Skin epidermis (tissue), 12 donors: ENCODE results near the gene KCTD13.
"Not testable (repeated sequence)": the region's sequence is repeated elsewhere in the genome, so short reads cannot be mapped to it uniquely, and the experiment has no call there.

Source experiments
- H3K27ac ChIP-seq, 21 experiments: fragments of 200-600 bp; sonication (generic) in 11 of 21; one replicate each; pipeline ENCODE4 v1.5.0; 2020; ENCODE audit warnings: mild to moderate bottlenecking in 3 of 21, inconsistent platforms in 2 of 21, moderate library complexity in 2 of 21
- H3K4me3 ChIP-seq, 7 experiments: fragments of 200-600 bp; sonication (generic) in 2 of 7; one replicate each; pipeline ENCODE4 v1.5.0; 2020; ENCODE audit warnings: inconsistent platforms in 2 of 7, mild to moderate bottlenecking in 2 of 7, moderate library complexity in 1 of 7

KCTD13 gene

DNA sequence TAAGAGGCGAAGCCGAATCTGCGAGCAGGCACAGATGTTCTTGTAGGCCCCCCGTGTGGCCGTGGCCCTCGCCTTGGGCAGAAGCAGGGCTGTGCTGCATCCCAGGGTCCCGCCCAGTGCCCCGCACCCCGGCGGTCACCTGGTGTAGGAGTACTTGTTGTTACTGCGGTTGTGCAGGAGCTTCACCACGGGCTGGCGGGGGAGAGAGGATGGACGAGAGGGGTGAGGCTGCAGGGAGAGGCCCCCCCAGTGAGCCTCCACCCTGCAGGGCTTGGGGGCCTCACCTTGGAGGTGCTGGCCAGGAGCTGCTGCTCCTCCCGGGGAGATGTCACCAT, 14.4 kb downstream of the KCTD13 start:
- Histone ChIP-seq H3K27ac (no peak overlapping the region), H3K4me3 (no peak overlapping the region)

DNA sequence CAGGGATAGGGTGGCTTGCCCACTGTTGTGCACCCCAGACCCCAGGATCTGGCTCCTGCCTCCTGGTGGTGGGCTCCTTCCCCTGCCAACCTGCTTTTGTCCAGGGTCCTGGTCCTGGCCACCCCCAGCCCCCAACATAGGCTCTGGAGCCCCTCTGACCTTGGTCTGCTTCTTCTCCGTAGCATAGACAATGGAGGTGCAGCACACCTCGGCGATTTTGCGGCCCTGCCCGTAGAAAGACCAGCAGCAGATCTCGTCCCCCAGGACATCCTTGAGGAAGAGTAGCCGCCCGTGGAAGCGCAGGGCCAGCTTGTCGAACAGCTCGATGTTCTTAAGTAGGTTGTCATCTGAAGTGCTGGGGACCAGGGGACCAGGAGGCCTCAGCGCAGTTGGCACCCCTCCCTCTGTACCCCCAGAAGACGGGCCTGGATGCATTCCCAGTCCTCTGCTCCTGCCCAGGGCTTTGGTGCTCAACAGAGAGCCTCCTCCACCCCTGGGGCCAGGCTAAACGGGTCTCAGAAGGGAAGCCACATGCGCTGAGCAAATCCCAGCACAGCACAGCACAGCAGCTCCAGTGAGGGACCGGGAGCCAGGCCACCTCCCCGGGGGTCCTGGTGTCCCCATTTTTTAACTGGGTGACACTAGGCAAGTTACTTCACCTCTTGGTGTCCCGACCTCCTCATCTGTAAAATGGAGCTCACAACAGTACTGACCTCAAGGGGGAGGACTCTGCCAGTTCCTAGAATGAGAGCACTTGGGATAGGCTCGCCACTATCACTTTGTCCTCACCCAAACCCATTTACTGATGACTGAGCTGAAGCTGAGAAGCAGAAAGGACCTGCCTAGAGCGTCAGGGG, 15.0 kb downstream of the KCTD13 start:
- H3K27ac ChIP-seq, result no peak overlapping the region
- H3K4me3 ChIP-seq, result no peak overlapping the region

DNA sequence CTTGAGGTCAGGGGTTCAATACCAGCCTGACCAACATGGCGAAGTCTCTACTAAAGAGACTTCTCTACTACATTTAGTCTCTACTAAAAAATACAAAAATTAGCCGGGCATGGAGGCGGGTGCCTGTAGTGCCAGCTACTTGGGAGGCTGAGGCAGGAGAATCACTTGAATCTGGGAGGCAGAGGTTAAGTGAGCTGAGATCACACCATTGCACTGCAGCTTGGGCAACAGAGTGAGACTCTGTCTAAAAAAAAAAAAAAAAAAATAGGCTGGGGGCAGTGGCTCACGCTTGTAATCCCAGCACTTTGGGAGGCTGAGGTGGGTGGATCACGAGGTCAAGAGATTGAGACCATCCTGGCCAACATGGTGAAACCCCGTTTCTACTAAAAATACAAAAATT, 16.2 kb downstream of the KCTD13 start:
- not testable (repeated sequence) for H3K27ac ChIP-seq

DNA sequence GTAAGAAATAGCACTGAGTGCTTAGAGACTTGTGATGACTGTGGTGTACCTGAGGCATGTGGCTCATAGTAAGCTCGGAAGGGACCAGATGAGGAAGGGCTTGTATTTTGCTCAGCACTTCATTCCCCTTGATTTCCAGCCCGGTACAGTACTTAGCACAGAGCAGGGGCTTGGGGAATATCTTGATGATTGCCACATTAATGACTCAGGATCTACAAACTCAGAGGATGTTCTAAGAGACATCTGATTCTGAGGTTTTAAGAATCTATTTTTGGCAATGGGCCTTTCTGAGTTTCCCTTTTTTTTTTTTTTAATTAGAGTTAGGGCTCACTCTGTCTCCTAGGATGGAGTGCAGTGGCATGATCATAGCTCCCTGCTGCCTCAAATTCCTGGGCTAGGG, 16.6 kb downstream of the KCTD13 start:
- no peak overlapping the region for H3K4me3 ChIP-seq
- H3K27ac ChIP-seq, result no peak overlapping the region

More for the DNA sequence above, 16.2 kb downstream of the KCTD13 start:
- H3K4me3 ChIP-seq, result not testable (repeated sequence)

DNA sequence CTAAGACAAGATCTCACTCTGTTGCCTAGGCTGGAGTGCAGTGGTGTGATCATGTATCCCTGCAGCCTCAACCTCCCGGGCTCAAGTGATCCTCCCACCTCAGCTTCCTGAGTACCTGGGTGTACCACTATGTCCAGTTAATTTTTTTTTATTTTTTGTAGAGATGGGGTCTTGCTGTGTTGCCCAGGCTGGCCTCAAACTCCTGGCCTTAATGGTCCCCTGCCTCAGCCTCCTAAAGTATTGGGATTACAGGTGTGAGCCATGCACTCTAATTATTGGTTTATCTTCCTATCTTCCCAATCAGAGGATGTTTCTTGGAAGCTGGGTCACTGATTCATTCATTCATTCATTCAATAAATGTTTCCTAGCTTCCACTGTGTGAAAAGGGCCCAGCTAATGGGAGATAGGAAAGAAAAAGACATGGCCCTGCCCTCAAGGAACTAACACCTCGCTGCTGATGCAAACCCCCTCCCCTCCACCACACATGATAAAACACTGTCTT, 17.3 kb downstream of the KCTD13 start:
- H3K4me3 ChIP-seq, result no peak overlapping the region

DNA sequence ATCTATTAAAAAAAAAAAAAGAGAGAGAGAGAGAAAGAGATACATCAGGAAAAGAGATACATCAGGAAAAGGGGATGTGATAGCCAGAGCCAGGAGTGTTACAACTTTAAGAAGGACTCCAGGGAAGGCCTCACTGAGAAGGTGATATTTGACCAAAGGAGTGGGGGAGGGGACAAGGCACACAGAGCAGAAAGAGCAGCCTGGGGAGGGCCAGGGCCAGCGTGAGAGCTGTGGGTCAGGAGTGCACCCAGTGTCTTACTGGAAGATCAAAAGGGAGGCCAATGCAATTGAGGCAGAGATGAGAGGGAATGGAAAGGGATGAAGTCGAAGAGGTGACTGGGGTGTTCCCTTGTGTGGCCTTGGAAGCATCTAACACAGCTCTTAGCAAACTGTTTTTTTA, 18.1 kb downstream of the KCTD13 start:
- Histone ChIP-seq H3K27ac (no peak overlapping the region), H3K4me3 (no peak overlapping the region)

More for the DNA sequence above, 17.3 kb downstream of the KCTD13 start:
- H3K27ac ChIP-seq, result no peak overlapping the region

DNA sequence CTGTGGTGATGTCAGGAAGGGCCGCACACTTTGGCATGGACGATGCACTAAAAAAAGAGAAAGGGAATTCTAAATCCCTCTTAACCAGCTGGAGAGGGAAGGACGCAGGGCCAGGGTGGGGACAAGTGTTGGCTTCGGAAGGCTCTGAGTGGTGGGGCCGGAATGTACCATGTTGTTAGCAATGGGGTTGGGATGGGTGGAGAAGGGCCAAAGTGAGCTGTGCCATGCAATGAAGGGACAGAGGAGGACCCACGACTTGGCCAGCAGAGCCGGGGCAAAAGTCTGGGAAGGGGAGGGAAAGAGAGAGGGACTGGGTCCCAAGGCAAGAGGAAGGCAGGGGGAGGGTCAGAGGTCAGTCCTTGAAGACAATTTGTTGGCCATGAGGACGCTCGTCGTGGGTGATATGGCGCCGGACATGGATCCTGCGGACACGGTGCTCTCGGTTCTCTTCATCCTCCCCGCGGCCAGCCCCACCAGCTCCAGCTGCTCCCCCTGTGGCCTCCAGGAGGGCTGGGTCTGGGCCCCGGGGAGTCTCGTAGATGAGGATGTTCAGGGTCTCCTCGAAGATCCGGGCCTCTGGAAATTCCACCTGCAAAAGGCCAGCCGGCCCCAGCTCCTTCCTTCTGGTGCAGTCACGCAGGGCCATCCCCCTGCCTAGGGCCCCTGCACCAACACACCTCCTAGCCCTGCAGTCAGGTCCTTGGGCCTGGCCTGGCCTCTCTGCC, 19.3 kb downstream of the KCTD13 start:
- H3K27ac ChIP-seq, result no peak overlapping the region
- no peak overlapping the region for H3K4me3 ChIP-seq

DNA sequence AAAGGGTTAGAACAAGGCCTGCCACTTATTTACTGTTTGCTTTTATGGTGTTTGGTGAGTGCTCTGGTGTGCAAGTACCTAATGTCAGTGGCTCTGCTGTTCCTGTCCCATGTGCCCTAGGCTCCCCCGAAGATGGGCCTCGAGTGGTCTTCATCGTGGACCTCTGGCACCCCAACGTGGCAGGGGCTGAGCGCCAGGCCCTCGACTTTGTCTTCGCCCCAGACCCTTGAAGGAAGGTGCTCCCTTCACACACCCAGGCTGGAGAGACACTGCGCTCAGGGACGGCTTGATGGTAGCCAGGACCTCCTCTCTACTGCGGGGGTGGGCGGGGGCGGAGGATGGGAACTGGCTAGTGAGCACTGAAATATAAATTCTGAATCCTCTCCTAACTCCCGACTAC, 20.4 kb downstream of the KCTD13 start:
- no peak overlapping the region for H3K4me3 ChIP-seq
- H3K27ac ChIP-seq, result no peak overlapping the region

DNA sequence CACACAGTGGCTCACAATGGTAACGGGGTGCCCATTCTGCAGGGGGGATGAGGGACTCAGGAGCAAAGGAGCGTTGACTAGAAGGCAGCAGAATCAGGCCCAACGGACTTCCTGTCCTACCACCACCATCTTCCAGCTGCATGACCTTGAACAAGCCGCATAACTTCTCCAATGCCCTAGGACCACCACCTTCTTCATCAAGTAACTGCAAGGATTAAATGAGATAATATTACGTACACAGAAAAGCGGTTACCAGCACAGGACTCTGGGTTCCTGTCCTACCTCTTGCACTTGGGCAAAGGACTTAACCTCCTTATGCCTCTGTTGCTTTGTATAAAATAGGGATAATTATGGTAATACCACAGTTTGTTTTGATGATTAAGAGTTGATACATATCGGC, 21.1 kb downstream of the KCTD13 start:
- H3K27ac ChIP-seq, result no peak overlapping the region
- H3K4me3 ChIP-seq, result no peak overlapping the region

DNA sequence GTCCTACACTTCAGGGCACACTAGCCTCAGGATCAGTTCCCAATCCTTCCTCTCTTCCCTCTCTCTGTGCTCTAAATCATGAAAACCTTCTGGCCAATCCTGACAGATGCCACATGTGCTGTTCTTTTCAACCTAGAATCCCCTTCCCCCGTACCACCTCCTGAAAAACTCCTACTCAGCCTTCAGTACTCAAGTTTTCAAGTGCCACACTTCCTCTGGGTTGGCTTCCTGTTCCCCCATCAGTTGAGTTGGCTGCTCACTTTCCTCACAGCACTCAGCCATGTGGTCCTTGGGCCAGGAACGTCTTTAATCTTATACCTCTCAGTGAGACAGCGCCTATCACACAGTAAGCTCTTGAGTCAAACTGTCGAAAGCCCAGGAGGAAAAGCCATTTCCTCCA, 22.4 kb downstream of the KCTD13 start:
- H3K4me3 ChIP-seq, result no peak overlapping the region
- no peak overlapping the region for H3K27ac ChIP-seq

DNA sequence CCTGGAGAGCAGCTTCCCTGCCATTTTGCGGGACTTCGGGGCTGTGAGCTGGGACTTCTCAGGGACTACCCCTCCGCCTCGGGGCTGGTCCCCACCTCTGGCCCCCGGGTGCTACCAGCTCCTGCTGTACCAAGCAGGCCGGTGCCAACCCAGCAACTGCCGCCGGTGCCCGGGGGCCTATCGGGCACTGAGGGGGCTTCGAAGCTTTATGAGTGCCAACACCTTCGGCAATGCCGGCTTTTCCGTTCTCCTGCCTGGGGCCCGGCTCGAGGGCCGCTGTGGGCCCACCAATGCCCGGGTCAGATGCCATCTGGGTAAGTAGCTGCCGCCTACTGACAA, 24.4 kb downstream of the KCTD13 start:
- Histone ChIP-seq H3K4me3 (no peak overlapping the region), H3K27ac (no peak overlapping the region)

DNA sequence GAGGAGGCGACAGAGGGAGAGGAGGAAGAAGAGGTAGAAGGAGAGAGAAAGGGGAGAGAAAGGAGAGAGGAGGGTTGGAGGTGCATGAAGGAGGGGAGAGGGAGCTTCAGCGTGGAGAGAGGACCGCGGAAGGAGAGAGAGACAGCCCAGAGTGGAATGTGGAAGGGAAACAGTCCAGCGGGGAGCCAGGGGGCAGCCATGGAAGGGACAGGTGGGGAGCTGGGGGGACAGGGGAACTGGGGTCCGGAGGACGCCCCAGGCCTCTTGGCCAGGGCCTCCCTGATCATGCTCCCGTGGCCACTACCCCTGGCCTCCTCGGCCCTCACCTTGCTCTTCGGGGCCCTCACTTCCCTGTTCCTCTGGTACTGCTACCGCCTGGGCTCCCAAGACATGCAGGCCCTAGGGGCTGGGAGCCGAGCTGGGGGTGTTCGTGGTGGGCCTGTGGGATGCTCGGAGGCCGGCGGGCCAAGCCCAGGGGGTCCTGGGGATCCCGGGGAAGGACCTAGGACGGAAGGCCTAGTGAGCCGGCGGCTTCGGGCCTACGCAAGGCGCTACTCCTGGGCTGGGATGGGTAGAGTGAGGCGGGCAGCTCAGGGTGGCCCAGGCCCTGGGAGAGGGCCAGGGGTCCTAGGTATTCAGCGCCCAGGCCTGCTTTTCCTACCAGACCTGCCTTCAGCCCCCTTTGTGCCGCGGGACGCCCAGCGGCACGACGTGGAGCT, 25.0 kb downstream of the KCTD13 start:
- H3K27ac ChIP-seq, result peak overlapping the region in 2 of 21 experiments; percentile 8 to 29

DNA sequence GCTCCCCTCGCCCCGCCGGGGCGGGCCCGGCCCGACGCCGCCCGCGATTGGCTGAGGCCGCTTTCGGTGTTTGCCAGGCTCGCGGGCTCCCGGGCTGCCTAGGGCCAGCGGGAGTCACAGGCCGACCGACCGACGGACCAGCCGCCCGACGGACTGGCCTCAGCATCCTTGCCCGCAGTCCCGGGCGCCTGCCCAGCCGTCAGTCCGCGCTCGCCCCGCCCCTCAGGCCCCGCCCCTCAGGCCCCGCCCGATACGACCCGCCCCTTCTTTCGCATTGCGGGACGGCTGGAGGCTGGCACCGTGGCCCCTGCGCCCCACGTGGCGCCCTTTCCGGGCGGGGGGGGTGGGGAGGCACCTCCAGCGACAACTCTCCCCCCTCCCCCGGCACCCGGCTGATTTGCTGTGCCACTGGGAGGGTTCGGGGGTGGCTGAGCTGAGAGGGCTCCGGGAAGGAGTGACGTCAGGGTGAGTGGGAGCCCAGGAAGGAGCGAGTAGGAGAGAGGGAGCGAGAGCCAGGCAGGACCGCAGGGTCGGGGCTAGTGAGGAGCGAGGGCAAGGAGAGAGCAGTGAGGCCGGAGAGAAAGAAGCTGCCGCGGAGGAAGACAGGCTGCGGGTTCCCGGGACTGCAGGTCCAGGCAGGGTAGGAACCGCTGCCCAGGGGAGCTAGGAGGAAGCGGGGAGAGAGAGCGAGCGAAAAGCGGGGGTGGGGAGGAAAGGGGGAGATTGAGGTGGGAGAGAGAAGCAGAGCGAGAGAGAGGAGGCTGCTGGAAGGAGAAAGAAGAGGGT, 25.7 kb downstream of the KCTD13 start, which contains the start of gene ASPHD1:
Gene ASPHD1 (plus strand): TSS at position 387 of the 786 bp plus-strand sequence. CDS start 484 bp downstream, outside the sequence.
- Histone ChIP-seq H3K27ac (peak within 1 kb of the TSS in 6 of 21 experiments; percentile 3 to 42 (median 24)), H3K4me3 (peak within 1 kb of the TSS; percentile 34 to 69 (median 62))

More for the DNA sequence above, 25.0 kb downstream of the KCTD13 start:
- H3K4me3 ChIP-seq, result peak overlapping the region in 6 of 7 experiments; percentile 34 to 69 (median 64)

DNA sequence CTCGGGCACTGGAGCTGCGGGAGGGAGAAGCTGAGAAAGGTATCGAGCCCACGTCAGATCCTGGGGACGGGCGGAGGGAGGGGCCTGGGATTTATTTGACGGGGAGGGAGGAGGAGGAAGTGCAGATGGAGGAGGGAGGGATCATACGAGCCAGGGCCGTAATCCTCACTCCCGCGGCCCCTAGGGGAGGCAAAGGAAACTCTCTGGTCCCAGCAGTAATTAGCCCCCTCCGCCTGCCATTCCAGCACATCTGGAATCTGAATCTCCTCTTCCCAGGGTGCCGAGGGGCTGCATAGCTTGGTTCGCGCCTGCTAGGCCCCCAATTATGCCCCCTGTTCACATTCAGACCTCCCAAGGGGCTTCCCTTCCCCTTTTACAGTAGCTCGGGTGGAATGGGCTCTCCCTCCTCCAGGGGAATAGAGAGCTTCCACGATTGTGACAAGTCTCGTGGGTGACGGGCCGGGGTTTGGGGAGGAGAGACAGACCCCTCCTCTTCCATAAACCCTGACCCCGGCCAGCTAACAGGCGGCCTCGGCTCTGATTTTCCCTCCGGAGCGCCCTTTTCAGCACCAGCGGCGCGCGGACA, 26.4 kb downstream of the KCTD13 start, which contains the start of gene SEZ6L2:
Gene SEZ6L2 (minus strand): TSS at position 35 of the 586 bp plus-strand sequence. CDS start 531 bp downstream, outside the sequence.
- H3K27ac ChIP-seq, result peak within 1 kb of the TSS in 7 of 21 experiments; percentile 3 to 49 (median 29)
- peak within 1 kb of the TSS; percentile 34 to 69 (median 62) for H3K4me3 ChIP-seq

DNA sequence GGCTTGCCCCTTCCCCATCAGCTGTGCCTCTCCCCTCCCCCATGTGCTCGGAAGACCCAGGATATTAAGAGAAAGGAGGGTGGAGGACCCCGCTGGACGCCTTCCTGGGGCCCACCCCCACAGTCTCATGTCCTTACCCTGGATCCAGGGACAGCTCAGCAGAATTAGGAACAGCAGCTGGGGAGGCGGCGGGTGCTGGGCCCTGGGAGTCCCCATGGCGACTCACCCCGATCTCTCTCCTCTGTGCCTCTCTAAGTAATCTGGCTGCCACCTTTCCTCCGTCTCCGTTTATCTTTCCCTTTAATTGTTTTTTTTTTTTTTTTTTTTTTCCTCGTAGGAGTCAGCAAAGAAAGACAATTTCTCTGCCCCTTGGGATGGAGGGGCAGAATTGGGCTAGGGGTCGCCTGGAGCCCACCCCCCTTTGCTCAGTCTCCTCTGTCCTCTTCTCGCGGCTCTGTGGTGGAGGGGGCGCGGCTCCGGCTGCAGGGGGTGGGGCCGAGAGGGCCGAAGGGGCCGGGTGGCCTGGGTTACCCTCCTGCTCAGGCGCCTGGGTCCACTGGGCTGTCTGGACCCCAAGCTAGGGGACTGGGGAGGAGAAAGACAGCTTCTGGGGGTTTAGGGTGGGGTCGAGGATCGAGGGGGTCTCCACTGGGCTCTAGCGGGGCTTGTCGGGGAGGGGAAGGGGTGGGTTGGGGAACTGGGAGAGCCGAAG, 27.1 kb downstream of the KCTD13 start:
- Histone ChIP-seq H3K27ac (peak overlapping the region in 3 of 21 experiments; percentile 29 to 49 (median 42)), H3K4me3 (peak overlapping the region in 6 of 7 experiments; percentile 49 to 69 (median 64))

DNA sequence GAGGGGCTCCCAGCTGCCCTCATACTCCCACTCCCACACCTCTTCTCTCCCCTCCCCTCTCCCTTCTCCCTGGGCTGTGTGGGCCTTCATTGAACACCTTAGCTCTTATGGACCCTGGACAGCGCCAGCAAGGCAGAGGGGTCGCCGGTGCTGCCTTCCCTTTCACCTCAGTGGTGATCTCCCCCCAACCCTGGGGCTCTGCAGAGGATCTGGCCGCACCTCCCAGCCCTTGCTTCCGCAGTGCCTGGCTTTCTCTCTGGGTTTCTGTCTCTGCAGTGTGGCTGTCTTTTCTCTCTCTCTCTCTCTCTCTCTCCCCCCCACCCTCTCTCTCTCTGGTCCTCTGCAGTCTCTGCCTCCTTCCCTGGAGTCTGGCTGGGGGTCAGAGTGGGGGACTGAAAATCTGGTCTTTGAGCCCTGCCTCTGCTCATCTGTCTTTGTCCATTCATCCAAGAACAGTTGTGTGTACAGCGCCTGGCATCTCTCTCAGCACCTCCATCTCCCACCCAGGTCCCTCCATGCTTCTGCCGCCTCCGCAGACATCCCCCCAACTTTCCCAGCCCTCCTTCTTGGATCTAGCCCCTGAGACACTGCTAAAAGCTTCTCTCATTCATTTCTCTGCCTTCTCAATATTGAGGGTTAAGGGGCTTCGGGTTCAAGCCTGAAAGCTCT, 27.8 kb downstream of the KCTD13 start:
- no peak overlapping the region for H3K27ac ChIP-seq
- H3K4me3 ChIP-seq, result no peak overlapping the region

DNA sequence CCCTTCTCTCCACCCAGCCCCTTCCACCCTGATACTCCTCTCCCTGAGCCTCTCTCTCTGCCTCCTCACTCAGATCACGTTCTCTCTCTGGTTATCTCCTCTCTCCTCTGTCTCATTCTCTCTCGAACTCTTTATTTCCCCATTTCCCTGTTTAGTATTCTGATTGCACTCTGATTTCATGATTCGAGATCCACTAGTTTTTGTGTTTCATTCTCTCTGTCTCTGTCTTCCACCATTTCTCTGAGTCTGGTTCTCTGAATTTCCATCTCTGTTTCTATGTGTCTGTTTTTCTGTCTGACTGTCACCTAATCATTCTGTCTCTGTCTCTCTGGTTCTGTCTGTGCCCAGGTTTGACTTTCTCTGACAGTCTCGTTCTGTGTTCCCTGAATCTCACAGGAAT, 28.7 kb downstream of the KCTD13 start:
- H3K4me3 ChIP-seq, result no peak overlapping the region
- H3K27ac ChIP-seq, result no peak overlapping the region

DNA sequence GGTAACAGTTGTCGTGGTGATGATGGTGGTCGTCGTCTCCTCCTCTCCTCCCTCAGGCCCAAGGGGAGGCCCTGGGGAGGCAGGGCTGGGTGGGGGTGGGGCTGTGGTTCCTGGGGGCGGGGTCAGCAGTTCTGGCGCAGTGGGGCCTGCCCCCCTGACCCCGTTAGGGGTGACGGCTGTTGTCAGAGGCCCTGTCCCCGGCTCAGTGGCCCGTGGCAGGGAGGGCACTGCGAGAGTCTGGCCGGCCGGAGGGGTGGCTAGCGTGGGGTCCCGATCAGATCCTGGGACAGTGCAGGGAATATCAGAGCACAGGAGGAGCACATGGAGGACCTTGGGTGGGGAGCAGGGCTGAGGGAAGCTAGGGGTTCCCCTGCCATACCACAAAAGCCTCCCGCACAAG, 29.2 kb downstream of the KCTD13 start:
- no peak overlapping the region for H3K4me3 ChIP-seq
- H3K27ac ChIP-seq, result no peak overlapping the region
